Ovary (tissue), 3 donors: ENCODE measurements around the gene PARD3B.

Source experiments
- EP300 ChIP-seq: sonication (generic); formaldehyde crosslinking; IDR thresholded peaks from one replicate; pipeline ENCODE4 v1.6.1; 2017; ENCODE audit warnings: antibody characterized with exemption
- POLR2A ChIP-seq: fragments of 450-650 bp; IDR thresholded peaks from one replicate; pipeline ENCODE4 v1.6.1; 2017; ENCODE audit warnings: antibody characterized with exemption, mild to moderate bottlenecking, moderate library complexity
- TF ChIP-seq, protein P1 (sequence below), 3 donors: fragments of 450-650 bp in 2 of 3; fragments of 200-600 bp in 1 of 3; IDR thresholded peaks; one replicate each; pipeline versions ENCODE4 v1.5.1 to v1.8.0; 2016 to 2022; ENCODE audit warnings: antibody characterized with exemption in 3 of 3, mild to moderate bottlenecking in 1 of 3
- donor health status: DM: no; HTN: no; CAD: no.

DNA sequence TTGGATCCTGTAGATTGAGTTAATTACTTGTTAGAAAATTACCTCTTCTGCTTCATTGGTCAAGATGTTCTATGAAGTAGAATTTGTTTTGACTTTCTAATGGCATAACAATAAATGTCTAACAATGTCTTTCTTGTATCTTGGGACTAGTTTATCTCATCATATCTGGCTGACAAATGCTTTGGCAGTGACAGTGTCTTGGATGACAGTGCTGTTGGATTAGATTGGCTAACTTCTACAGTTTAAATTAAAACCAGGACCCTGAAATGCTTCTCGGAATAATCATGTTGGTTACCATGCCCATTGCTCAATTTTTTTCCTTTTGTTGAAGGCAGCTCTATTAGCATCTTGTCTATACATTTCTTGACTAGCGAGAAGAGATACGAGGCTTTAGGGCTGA is 176.9 kb downstream of the PARD3B start:
- TF ChIP-seq, protein P1, sequence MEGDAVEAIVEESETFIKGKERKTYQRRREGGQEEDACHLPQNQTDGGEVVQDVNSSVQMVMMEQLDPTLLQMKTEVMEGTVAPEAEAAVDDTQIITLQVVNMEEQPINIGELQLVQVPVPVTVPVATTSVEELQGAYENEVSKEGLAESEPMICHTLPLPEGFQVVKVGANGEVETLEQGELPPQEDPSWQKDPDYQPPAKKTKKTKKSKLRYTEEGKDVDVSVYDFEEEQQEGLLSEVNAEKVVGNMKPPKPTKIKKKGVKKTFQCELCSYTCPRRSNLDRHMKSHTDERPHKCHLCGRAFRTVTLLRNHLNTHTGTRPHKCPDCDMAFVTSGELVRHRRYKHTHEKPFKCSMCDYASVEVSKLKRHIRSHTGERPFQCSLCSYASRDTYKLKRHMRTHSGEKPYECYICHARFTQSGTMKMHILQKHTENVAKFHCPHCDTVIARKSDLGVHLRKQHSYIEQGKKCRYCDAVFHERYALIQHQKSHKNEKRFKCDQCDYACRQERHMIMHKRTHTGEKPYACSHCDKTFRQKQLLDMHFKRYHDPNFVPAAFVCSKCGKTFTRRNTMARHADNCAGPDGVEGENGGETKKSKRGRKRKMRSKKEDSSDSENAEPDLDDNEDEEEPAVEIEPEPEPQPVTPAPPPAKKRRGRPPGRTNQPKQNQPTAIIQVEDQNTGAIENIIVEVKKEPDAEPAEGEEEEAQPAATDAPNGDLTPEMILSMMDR (IDR thresholded peaks at IDR 0.05), result no peak
- no peak for TF ChIP-seq POLR2A
- TF ChIP-seq EP300, result no peak
